GM19099 (cell line): ENCODE data around the gene P3H3.

Experiments
- POLR2A ChIP-seq: IDR thresholded peaks from 3 replicates; pipeline ENCODE4 v1.6.1; 2011; ENCODE audit warnings: low read depth; ENCODE audit not compliant: insufficient read length; ENCODE audit errors: extremely low read depth

Gene P3H3

GRCh38 chr12:6788972-6789924 is 39.0 kb upstream of the P3H3 start, which contains the start of gene CD4:
CD4 (plus strand) TSS chr12:6789528; CDS start chr12:6800139, 10,611 bp downstream.
- TF ChIP-seq POLR2A = no peak

GRCh38 chr12:6790496-6791150 is 37.6 kb upstream of the P3H3 start:
- TF ChIP-seq POLR2A = no peak

GRCh38 chr12:6791931-6792520 is 36.2 kb upstream of the P3H3 start:
- TF ChIP-seq POLR2A = peak; percentile 7

- TF ChIP-seq POLR2A = no peak
Measured at GRCh38 chr12:6792522-6793201, 35.5 kb upstream of the P3H3 start.

- no peak for TF ChIP-seq POLR2A
Measured at GRCh38 chr12:6795088-6795487, 33.1 kb upstream of the P3H3 start.

GRCh38 chr12:6796576-6796975 is 31.6 kb upstream of the P3H3 start:
- no peak for TF ChIP-seq POLR2A

- no peak for TF ChIP-seq POLR2A
Measured at GRCh38 chr12:6799147-6799546, 29.1 kb upstream of the P3H3 start.

- TF ChIP-seq POLR2A = no peak
Measured at GRCh38 chr12:6807170-6807569, 21.0 kb upstream of the P3H3 start.

- no peak for TF ChIP-seq POLR2A
Measured at GRCh38 chr12:6809056-6809455, 19.2 kb upstream of the P3H3 start.

- no peak for TF ChIP-seq POLR2A
Measured at GRCh38 chr12:6810758-6811157, 17.4 kb upstream of the P3H3 start.

GRCh38 chr12:6813363-6813762 is 14.8 kb upstream of the P3H3 start:
- TF ChIP-seq POLR2A = no peak

GRCh38 chr12:6816598-6816997 is 11.6 kb upstream of the P3H3 start:
- TF ChIP-seq POLR2A = no peak

- TF ChIP-seq POLR2A = no peak
Measured at GRCh38 chr12:6817098-6817497, 11.1 kb upstream of the P3H3 start.

- no peak for TF ChIP-seq POLR2A
Measured at GRCh38 chr12:6817662-6818157, 10.5 kb upstream of the P3H3 start.

- no peak for TF ChIP-seq POLR2A
Measured at GRCh38 chr12:6818222-6818621, 10.0 kb upstream of the P3H3 start.
